Sigmoid colon (tissue), 7 donors: ENCODE measurements around the gene INTS3. TPM values are rescaled to one million over a fixed set of nuclear protein-coding genes. Genes with fewer than 3 reads are reported as not detected.

Experiments used
- DNase-seq: peaks from one replicate; pipeline ENCODE4 v3.0.0-alpha.2; 2019
- H3K27ac ChIP-seq, 4 donors: fragments of 200-600 bp; sonication (generic); one replicate each; pipeline ENCODE4 v1.5.1; 2016 to 2019; ENCODE audit warnings: mild to moderate bottlenecking in 1 of 4
- H3K27me3 ChIP-seq, 3 donors: fragments of 200-600 bp; sonication (generic); one replicate each; pipeline ENCODE4 v1.5.1; 2019; ENCODE audit warnings: mild to moderate bottlenecking in 1 of 3
- H3K36me3 ChIP-seq, 4 donors: fragments of 200-600 bp; sonication (generic); one replicate each; pipeline ENCODE4 v1.5.1; 2016 to 2019
- H3K4me1 ChIP-seq, 4 donors: fragments of 200-600 bp; sonication (generic); one replicate each; pipeline ENCODE4 v1.5.1; 2017 to 2019
- H3K4me3 ChIP-seq, 4 donors: fragments of 200-600 bp; sonication (generic); one replicate each; pipeline ENCODE4 v1.5.1; 2017 to 2019; ENCODE audit warnings: mild to moderate bottlenecking in 2 of 4, moderate library complexity in 1 of 4
- H3K9me3 ChIP-seq, 4 donors: fragments of 200-600 bp in 3 of 4; sonication (generic) in 3 of 4; one replicate each; pipeline versions ENCODE4 v1.5.1 to v1.6.1; 2013 to 2019
- EP300 ChIP-seq, 4 donors: sonication (generic); formaldehyde crosslinking; IDR thresholded peaks; one replicate each; pipeline ENCODE4 v1.6.1; 2017; ENCODE audit warnings: antibody characterized with exemption in 4 of 4
- POLR2A ChIP-seq, 2 donors: fragments of 450-650 bp; IDR thresholded peaks; one replicate each; pipeline ENCODE4 v1.6.1; 2016; ENCODE audit warnings: antibody characterized with exemption in 2 of 2, mild to moderate bottlenecking in 2 of 2, moderate library complexity in 2 of 2
- POLR2AphosphoS5 ChIP-seq, 4 donors: sonication (generic); formaldehyde crosslinking; IDR thresholded peaks; one replicate each; pipeline ENCODE4 v1.6.1; 2017; ENCODE audit warnings: antibody characterized with exemption in 4 of 4
- WGBS, 2 donors: extraction: QIAGEN DNeasy Blood & Tissue Kit; methylation state at CpG; one replicate each; pipeline ENCODE4 v1.1.7; 2013; 5-methylcytosine and 5-hydroxymethylcytosine counted together
- intact Hi-C: fragments of 100-400 bp; cut with DNase I; formaldehyde crosslinking; loops from one replicate; pipeline ENCODE4 v1.15.1; 2023
- polyA plus RNA-seq, 3 donors: library from polyadenylated mRNA; stranded (reverse); fragments of 200-250 nt; gene quantifications; one replicate each; pipeline ENCODE4 v1.2.3, GENCODE V29; 2013
- total RNA-seq, 4 donors: library from RNA; depleted of rRNA; stranded (reverse); fragments of >200 nt; gene quantifications; one replicate each; pipeline ENCODE4 v1.1.0, GENCODE V29; 2016
- TF ChIP-seq, protein P1 (sequence below), 4 experiments: fragments of 450-650 bp in 3 of 4; fragments of 200-600 bp in 1 of 4; IDR thresholded peaks; one replicate each; pipeline ENCODE4 v1.5.1; 2016 to 2019; ENCODE audit warnings: antibody characterized with exemption in 4 of 4, mild to moderate bottlenecking in 3 of 4, moderate library complexity in 2 of 4
- donor health status: healthy with polysubstance abuse.
- donor health status: Bipolar disorder and iron deficiency.
- donor health status: healthy.

Gene INTS3
- total and polyA plus RNA-seq, 7 donors: 5.4 to 53.7 (median 31.4) TPM

DNA sequence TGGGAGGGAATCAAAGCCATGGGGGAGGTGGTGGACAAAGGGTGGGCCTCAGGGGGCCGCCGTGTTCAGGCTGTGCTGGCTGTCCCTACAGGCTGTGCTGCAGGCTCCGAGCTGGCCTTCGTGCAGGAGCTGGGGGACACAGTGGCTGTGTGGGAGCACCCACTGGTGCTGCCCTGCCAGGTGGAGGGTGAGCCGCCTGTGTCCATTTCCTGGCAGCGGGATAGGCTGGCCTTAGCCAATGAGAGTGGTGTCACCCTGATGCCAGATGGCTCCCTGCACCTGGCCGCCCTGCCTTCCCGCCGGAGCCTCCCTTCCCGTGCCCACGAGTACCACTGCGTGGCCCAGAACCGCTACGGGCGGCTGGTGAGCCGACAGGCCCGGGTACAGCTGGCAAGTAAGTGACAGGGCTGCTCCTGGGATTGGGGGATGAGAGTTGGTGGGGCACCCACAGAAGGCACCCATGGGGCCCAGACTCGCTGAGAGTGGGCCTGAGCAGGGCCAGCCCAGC, 67.5 kb downstream of the INTS3 start:
- peak; percentile 62 for DNase-seq
- Histone ChIP-seq H3K36me3 (no peaks in the 10 kb centered on the region), H3K27me3 (peaks cover 0 to 3% (median 0%) of the 10 kb centered on the region in 3 donors), H3K4me3 (no peak overlapping the region), H3K27ac (no peak overlapping the region), H3K4me1 (peaks cover 0 to 22% (median 12%) of the 10 kb centered on the region in 4 donors), H3K9me3 (no peaks in the 10 kb centered on the region)
- intact Hi-C loops: no loop called here
- WGBS, 2 donors: 77 to 87% methylated on average over 18 of the region's 18 CpGs
- TF ChIP-seq, protein P1, sequence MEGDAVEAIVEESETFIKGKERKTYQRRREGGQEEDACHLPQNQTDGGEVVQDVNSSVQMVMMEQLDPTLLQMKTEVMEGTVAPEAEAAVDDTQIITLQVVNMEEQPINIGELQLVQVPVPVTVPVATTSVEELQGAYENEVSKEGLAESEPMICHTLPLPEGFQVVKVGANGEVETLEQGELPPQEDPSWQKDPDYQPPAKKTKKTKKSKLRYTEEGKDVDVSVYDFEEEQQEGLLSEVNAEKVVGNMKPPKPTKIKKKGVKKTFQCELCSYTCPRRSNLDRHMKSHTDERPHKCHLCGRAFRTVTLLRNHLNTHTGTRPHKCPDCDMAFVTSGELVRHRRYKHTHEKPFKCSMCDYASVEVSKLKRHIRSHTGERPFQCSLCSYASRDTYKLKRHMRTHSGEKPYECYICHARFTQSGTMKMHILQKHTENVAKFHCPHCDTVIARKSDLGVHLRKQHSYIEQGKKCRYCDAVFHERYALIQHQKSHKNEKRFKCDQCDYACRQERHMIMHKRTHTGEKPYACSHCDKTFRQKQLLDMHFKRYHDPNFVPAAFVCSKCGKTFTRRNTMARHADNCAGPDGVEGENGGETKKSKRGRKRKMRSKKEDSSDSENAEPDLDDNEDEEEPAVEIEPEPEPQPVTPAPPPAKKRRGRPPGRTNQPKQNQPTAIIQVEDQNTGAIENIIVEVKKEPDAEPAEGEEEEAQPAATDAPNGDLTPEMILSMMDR (IDR thresholded peaks at IDR 0.05): no peak
- TF ChIP-seq POLR2AphosphoS5 (IDR thresholded peaks at IDR 0.05) (no peak), POLR2A (IDR thresholded peaks at IDR 0.05) (no peak), EP300 (IDR thresholded peaks at IDR 0.05) (no peak)

DNA sequence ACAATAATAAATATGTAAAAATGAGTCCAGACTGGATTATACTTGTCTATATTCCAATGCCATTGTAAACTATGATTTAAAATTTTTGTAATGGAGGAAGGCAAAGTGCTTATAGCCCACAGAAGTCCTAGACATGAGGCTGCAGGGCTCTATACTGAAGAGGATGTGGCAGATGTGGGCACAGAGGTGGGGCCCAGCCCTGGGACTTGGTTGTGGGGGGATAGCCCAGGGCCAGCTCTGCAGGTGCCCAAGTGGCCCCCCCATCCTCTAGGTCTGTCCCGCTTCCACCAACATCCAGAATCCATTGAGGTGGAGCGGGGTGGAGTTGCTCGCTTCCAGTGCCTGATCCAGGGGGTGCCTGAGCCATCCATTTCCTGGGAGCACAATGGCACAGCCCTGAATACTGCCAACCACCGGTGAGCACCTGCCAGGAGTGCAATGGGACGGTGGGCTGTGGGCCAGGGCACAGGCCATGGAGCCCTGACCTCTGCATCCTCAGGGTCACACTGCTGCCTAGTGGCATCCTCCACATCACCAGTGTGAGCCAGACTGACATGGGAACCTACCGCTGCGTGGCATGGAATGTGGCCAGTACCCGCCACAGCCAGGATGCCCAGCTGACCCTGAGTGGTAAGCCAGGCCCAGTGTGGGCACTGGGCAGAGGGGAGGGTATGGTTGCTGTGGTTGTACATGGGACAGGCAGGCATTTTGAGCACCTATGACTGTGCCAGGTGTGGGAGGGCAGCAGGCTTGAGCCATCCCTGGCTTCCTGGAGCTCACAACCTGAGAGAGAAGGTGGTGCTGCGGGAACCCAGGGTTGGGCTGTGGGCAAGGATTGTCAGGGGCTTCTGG, 68.3 kb downstream of the INTS3 start:
- intact Hi-C loops: no loop called here
- Histone ChIP-seq H3K36me3 (no peaks in the 10 kb centered on the region), H3K4me3 (no peak overlapping the region), H3K27ac (no peak overlapping the region), H3K9me3 (no peaks in the 10 kb centered on the region), H3K27me3 (peaks cover 0 to 3% (median 0%) of the 10 kb centered on the region in 3 donors), H3K4me1 (peaks cover 0 to 15% (median 5%) of the 10 kb centered on the region in 4 donors)
- peak; percentile 56 for DNase-seq
- TF ChIP-seq EP300 (IDR thresholded peaks at IDR 0.05): no peak
- TF ChIP-seq POLR2AphosphoS5 (IDR thresholded peaks at IDR 0.05): no peak
- no peak for TF ChIP-seq POLR2A (IDR thresholded peaks at IDR 0.05)
- TF ChIP-seq, protein P1 (IDR thresholded peaks at IDR 0.05): no peak
- WGBS, 2 donors: 83 to 93% methylated on average over 9 of the region's 9 CpGs

DNA sequence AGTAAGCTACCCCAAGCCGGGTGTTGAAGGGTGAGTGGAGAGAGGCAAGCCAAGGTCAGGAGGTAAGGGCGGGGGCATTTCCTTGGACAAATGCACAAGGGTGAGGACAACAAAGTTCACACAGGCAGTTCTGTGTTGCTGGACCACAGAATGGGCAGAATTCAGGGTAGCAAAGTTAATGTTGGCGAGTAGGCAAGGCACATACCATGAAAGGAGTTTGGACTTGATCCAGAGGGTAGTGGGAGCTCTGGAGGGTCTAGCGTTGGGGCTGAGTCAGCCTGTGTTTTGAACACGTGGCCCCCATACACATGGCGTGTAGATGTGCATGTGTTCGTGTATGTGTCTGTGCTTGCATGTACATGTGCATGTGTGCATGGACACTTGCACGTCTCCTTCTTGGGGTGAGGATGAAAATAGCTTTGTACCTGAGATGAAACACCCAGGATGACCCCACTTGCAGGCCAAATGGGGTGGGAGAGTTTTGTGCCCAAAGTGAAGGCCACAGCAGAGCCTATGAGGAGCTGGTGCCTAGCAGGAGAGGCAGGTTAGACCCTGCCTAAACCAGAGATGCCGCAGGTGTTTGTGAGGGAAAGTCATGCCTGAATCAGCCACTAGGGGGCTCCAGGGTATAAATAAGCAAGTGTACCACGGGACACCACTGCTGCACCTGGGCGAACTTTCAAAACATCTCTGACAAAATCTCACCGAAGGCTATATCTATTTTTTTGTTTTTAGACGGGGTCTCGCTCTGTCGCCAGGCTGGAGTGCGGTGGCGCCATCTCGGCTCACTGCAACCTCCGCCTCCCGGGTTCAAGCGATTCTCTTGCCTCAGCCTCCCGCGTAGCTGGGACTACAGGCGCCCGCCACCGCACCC, 69.2 kb downstream of the INTS3 start:
- H3K36me3 ChIP-seq: no peaks in the 10 kb centered on the region
- H3K9me3 ChIP-seq: no peaks in the 10 kb centered on the region
- H3K27ac ChIP-seq: no peak overlapping the region
- H3K4me3 ChIP-seq: no peak overlapping the region
- 57 to 64% methylated on average over 26 of the region's 26 CpGs for WGBS, 2 donors
- peak; percentile 90 for DNase-seq
- intact Hi-C loops: loop anchor here (1.0 kb wide), 2 partner anchors 149 to 189 kb away; partner anchors contain the start of genes DENND4B and RAB13
- H3K4me1 ChIP-seq: peaks cover 0 to 7% (median 0%) of the 10 kb centered on the region in 4 donors
- TF ChIP-seq EP300 (IDR thresholded peaks at IDR 0.05): no peak
- TF ChIP-seq POLR2AphosphoS5 (IDR thresholded peaks at IDR 0.05): peak in 1 of 4 donors; percentile 10
- TF ChIP-seq POLR2A (IDR thresholded peaks at IDR 0.05): no peak
- TF ChIP-seq, protein P1 (IDR thresholded peaks at IDR 0.05): peak in 3 of 4 experiments; percentile 86 to 91 (median 89)
- peaks cover 0 to 3% (median 0%) of the 10 kb centered on the region in 3 donors for H3K27me3 ChIP-seq

DNA sequence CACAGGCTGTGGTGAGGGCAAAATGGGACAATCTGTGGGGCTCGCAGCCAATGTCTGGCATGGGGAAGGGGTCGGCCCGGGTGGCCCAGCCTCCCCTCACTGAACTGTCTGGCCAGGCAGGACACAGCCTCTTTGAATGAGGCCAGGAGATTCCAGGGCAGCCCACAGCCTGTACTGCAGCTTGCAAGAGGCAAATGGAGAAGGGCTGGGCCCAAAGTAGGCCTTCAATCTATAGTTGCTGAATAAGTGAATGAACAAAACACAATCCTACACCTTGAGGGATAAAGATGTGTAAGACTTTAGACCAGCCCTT, 70.6 kb downstream of the INTS3 start:
- TF ChIP-seq, protein P1 (IDR thresholded peaks at IDR 0.05): no peak
- no peak for TF ChIP-seq POLR2A (IDR thresholded peaks at IDR 0.05)
- no peak for TF ChIP-seq EP300 (IDR thresholded peaks at IDR 0.05)
- TF ChIP-seq POLR2AphosphoS5 (IDR thresholded peaks at IDR 0.05): no peak
- 86 to 87% methylated on average over 3 of the region's 3 CpGs for WGBS, 2 donors
- peaks cover 0 to 3% (median 0%) of the 10 kb centered on the region in 3 donors for H3K27me3 ChIP-seq
- no peaks in the 10 kb centered on the region for H3K9me3 ChIP-seq
- no peak overlapping the region for H3K27ac ChIP-seq
- no peaks in the 10 kb centered on the region for H3K36me3 ChIP-seq
- no peak for DNase-seq
- intact Hi-C loops: no loop called here
- peaks cover 0 to 7% (median 0%) of the 10 kb centered on the region in 4 donors for H3K4me1 ChIP-seq
- no peak overlapping the region for H3K4me3 ChIP-seq
